Transverse colon (tissue), 4 donors: ENCODE results near the gene RAD54L. TPM values are rescaled to one million over a fixed set of nuclear protein-coding genes. Genes with fewer than 3 reads are reported as not detected.

Experiments used
- DNase-seq: peaks from one replicate; pipeline ENCODE4 v3.0.0-alpha.2; 2019
- H3K27ac ChIP-seq, 4 donors: fragments of 200-600 bp; sonication (generic); 2 replicates each; pipeline ENCODE4 v1.5.1; 2016 to 2018; ENCODE audit warnings: inconsistent platforms in 4 of 4
- H3K27me3 ChIP-seq: fragments of 200-600 bp; sonication (generic); 2 replicates; pipeline ENCODE4 v1.5.1; 2017; ENCODE audit warnings: inconsistent platforms
- H3K36me3 ChIP-seq, 4 donors: fragments of 200-600 bp; sonication (generic); 2 replicates each; pipeline ENCODE4 v1.5.1; 2017 to 2019; ENCODE audit warnings: inconsistent platforms in 4 of 4
- H3K4me1 ChIP-seq, 4 donors: fragments of 200-600 bp; sonication (generic); 2 replicates each; pipeline ENCODE4 v1.5.1; 2017 to 2020; ENCODE audit warnings: inconsistent platforms in 4 of 4
- H3K4me3 ChIP-seq, 4 donors: fragments of 200-600 bp; sonication (generic); 1 replicate in 1 of 4; 2 replicates in 3 of 4; pipeline versions ENCODE4 v1.5.1 to v1.6.1; 2017 to 2019; ENCODE audit warnings: inconsistent platforms in 4 of 4
- H3K9me3 ChIP-seq, 2 donors: fragments of 200-600 bp; sonication (generic); 2 replicates each; pipeline ENCODE4 v1.5.1; 2017 to 2019; ENCODE audit warnings: inconsistent platforms in 2 of 2
- CTCF ChIP-seq, 5 experiments: fragments of 200-600 bp in 3 of 5; fragments of 450-650 bp in 2 of 5; sonication (generic) in 3 of 5; IDR thresholded peaks; 1 replicate in 2 of 5; 2 replicates in 3 of 5; pipeline ENCODE4 v1.5.1; 2016 to 2017; ENCODE audit warnings: antibody characterized with exemption in 5 of 5, inconsistent platforms in 3 of 5, mild to moderate bottlenecking in 2 of 5, moderate library complexity in 1 of 5
- EP300 ChIP-seq: sonication (generic); formaldehyde crosslinking; IDR thresholded peaks from one replicate; pipeline ENCODE4 v1.6.1; 2017; ENCODE audit warnings: antibody characterized with exemption, low read depth
- POLR2A ChIP-seq: fragments of 450-650 bp; IDR thresholded peaks from one replicate; pipeline ENCODE4 v1.6.1; 2016; ENCODE audit warnings: antibody characterized with exemption, mild to moderate bottlenecking, moderate library complexity
- POLR2AphosphoS5 ChIP-seq, 3 donors: sonication (generic); formaldehyde crosslinking; IDR thresholded peaks; one replicate each; pipeline ENCODE4 v1.6.1; 2016; ENCODE audit warnings: antibody characterized with exemption in 3 of 3
- WGBS, 2 donors: methylation state at CpG; one replicate each; pipeline ENCODE4 v1.1.5; 2018; ENCODE audit warnings: low coverage in 1 of 2; 5-methylcytosine and 5-hydroxymethylcytosine counted together
- in situ Hi-C, 4 donors: fragments of 200-750 bp; cut with MboI; loops; one replicate each; pipeline versions ENCODE4 v1.15.0 to v1.15.1; 2017; ENCODE audit warnings: low sequenced_read_pairs in 3 of 4, low pct_ligation_motif_present in 1 of 4, low pct_unique_long_range_greater_than_20kb in 1 of 4
- intact Hi-C: fragments of 100-400 bp; cut with DNase I; formaldehyde crosslinking; loops from one replicate; pipeline ENCODE4 v1.15.1; 2023; ENCODE audit warnings: low total_unique reads
- total RNA-seq, 4 donors: library from RNA; depleted of rRNA; stranded (reverse); fragments of >200 nt; gene quantifications; one replicate each; pipeline ENCODE4 v1.1.0, GENCODE V29; 2016

The RAD54L gene
- total RNA-seq, 4 donors from 2014 or later, result 1.3 to 69.9 (median 3.6) TPM

GRCh38 chr1:46289976-46290375 is 42.4 kb downstream of the RAD54L start:
- TF ChIP-seq EP300 (no peak), CTCF (IDR thresholded peaks at IDR 0.05) (no peak), POLR2A (no peak), POLR2AphosphoS5 (IDR thresholded peaks at IDR 0.05) (no peak)
- in situ Hi-C loops, result no loop called here
- Histone ChIP-seq H3K4me3 (no peak overlapping the region), H3K27ac (no peak overlapping the region), H3K36me3 (peaks cover 0 to 24% (median 5%) of the 10 kb centered on the region in 4 donors), H3K4me1 (no peaks in the 10 kb centered on the region), H3K9me3 (no peaks in the 10 kb centered on the region), H3K27me3 (no peaks in the 10 kb centered on the region)
- DNase-seq, result no peak
- intact Hi-C loops, result loop anchor here (5.0 kb wide), 1 partner anchor 442 kb away; no protein-coding TSS in a partner anchor
- 99 to 100% methylated on average over 2 to 4 of the region's 4 CpGs for WGBS, 2 donors

GRCh38 chr1:46295306-46295705 is 47.7 kb downstream of the RAD54L start:
- H3K27me3 ChIP-seq, result no peaks in the 10 kb centered on the region
- no peak for DNase-seq
- intact Hi-C loops (no loop called here), in situ Hi-C loops (no loop called here)
- no peaks in the 10 kb centered on the region for H3K9me3 ChIP-seq
- WGBS, 2 donors, result 94% methylated on average over 2 of the region's 2 CpGs; no CpG with 5 or more reads in 1 of the 2 donors
- no peak overlapping the region for H3K4me3 ChIP-seq
- no peak for TF ChIP-seq POLR2A
- TF ChIP-seq EP300, result no peak
- no peak for TF ChIP-seq POLR2AphosphoS5 (IDR thresholded peaks at IDR 0.05)
- no peak for TF ChIP-seq CTCF (IDR thresholded peaks at IDR 0.05)
- H3K4me1 ChIP-seq, result peaks cover 3 to 9% (median 3%) of the 10 kb centered on the region in 4 donors
- H3K27ac ChIP-seq, result no peak overlapping the region
- peaks cover 0 to 32% (median 11%) of the 10 kb centered on the region in 4 donors for H3K36me3 ChIP-seq

GRCh38 chr1:46298387-46298786 is 50.8 kb downstream of the RAD54L start:
- no peak overlapping the region for H3K4me3 ChIP-seq
- intact Hi-C loops, result no loop called here
- no peak overlapping the region for H3K27ac ChIP-seq
- peaks cover 14 to 23% (median 17%) of the 10 kb centered on the region in 4 donors for H3K4me1 ChIP-seq
- peaks cover 0 to 32% (median 11%) of the 10 kb centered on the region in 4 donors for H3K36me3 ChIP-seq
- TF ChIP-seq CTCF (IDR thresholded peaks at IDR 0.05) (no peak), POLR2AphosphoS5 (IDR thresholded peaks at IDR 0.05) (no peak), EP300 (no peak), POLR2A (no peak)
- DNase-seq, result no peak
- no peaks in the 10 kb centered on the region for H3K27me3 ChIP-seq
- no peaks in the 10 kb centered on the region for H3K9me3 ChIP-seq
- in situ Hi-C loops, result no loop called here

- Histone ChIP-seq H3K27me3 (no peaks in the 10 kb centered on the region), H3K36me3 (peaks cover 0 to 18% (median 7%) of the 10 kb centered on the region in 4 donors), H3K4me1 (peaks cover 22 to 41% (median 31%) of the 10 kb centered on the region in 4 donors), H3K9me3 (no peaks in the 10 kb centered on the region), H3K4me3 (peak overlapping the region in 3 of 4 donors; percentile 52 to 93 (median 87)), H3K27ac (peak overlapping the region; percentile 95 to 99 (median 96))
- intact Hi-C loops, result no loop called here
- DNase-seq, result no peak
- in situ Hi-C loops, result no loop called here
- TF ChIP-seq EP300 (no peak), POLR2AphosphoS5 (IDR thresholded peaks at IDR 0.05) (no peak), CTCF (IDR thresholded peaks at IDR 0.05) (no peak), POLR2A (no peak)
- WGBS, 2 donors, result 44 to 54% methylated on average over 6 of the region's 6 CpGs
Observed at GRCh38 chr1:46300673-46301405, 53.3 kb downstream of the RAD54L start.
